HG02970 (cell line): ENCODE measurements around the gene ADGRG4.

Experiments used
- ATAC-seq: cut with Tn5 transposase; IDR thresholded peaks from one replicate; pipeline ENCODE4 v1.9.1; 2021; ENCODE audit warnings: mild to moderate bottlenecking, moderate library complexity, moderate number of reproducible peaks; ENCODE audit not compliant: unreplicated experiment, low FRiP score

The ADGRG4 gene

GRCh38 chrX:136291824-136292223 lies 8.9 kb upstream of the ADGRG4 start:
- ATAC-seq = no peak

- ATAC-seq = no peak
Observed at GRCh38 chrX:136292656-136293055, 8.1 kb upstream of the ADGRG4 start.

- ATAC-seq = no peak
Observed at GRCh38 chrX:136295380-136295779, 5.4 kb upstream of the ADGRG4 start.

DNA sequence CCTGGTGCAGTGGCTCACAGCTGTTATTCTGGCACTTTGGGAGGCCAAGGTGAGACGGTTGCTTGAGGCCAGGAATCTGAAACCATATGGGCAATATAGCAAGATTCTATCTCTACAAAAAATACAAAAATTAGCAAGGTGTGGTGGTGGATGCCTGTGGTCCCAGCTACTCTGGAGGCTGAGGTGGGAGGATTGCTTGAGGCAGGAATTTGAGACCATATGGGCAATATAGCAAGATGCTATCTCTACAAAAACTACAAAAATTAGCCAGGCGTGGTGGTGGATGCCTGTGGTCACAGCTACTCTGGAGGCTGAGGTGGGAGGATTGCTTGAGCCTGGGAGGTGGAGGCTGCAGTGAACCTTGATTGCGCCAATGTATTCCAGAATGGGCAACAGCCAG lies 2.3 kb downstream of the ADGRG4 start:
- no peak for ATAC-seq

DNA sequence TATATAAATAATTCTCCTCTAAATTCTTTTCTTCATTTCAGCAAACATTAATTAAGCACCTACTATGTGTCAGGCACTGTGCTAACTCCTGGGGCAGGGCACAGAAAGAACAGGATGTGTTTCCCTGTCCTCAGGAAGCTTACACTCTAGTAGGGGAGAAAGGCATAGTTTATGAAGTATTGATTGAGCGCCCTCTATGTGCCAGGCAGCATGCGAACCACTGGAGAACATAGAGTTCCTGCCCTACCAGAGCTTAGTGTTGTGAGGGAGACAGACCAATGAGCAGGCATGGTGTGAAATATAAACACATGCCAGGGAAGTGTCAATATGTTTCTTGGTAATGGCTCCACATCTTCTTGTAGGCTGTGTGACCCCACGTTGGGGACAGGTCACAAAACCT lies 3.7 kb downstream of the ADGRG4 start:
- ATAC-seq = no peak

GRCh38 chrX:136306182-136306581 lies 5.4 kb downstream of the ADGRG4 start:
- ATAC-seq = no peak

DNA sequence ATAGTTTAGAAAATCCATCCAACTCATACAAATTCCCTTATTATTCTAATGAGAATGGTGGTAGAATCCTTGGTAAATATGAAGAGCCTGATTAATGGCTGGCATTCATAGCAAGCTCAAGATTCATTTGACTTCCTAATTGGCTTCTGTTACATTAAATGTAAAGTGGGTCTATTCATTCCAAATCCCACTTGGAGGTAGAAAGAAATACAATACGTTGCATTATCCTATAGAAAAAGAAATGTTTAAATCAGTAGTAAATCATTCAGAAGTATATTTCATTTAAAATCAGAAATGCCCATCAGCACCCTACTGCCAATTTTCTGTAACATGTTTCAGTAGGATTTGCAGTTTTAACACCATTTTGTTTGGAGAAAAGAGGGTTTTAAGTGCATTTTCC lies 6.7 kb downstream of the ADGRG4 start:
- no peak for ATAC-seq

DNA sequence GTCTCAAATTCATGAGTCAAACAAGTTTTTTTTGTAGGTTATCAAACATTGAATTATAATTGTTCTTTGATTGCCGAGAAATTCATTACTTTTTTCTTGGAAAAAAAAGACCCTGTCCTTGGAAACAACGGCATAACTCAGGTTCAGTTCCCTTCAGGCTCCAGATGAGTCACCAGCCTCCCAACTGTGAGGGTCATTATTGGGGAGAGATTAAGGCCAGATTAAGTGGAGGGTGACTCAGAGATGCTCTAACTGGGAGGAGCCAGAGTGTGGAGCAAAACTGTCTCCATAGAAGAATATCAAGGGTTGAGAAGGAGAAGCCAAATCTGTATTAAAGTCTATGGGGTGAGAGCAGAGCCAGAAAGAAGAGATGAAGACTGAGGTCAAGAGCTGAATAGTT lies 9.6 kb downstream of the ADGRG4 start:
- no peak for ATAC-seq

DNA sequence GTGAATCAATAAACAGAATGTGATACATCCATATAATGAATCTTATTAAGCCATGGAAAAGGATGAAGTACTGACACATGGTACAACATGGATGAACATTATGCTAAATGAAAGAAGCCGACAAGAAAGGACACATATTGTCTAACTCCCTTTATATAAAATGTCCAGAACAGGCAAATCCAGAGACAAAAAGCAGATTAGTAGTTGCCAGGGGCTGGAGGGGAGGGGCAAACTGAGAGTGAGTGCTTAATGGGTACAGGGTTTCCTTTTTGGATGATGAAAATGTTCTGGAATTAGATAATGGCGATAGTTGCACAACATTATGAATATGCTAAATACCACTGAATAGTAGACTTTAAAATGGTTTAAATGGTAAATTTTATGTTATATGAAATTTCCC lies 17.4 kb downstream of the ADGRG4 start:
- no peak for ATAC-seq

- no peak for ATAC-seq
Observed at GRCh38 chrX:136318895-136319597, 18.3 kb downstream of the ADGRG4 start.

DNA sequence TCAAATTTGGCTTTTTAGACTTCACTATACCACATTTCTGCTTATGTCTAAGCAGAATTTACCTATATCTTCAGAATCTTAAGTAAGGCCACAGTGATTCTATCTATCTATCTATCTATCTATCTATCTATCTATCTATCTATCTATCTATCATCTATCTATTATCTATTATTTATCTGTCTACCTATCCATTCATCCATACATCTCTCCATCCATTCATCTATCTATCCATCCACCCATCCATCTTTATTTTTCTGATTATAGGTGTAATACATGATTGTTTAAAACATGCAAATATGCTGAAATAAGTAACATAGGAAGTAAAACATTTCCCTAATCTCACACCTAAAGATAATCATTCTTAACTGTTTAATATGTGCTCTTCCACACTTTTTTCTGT lies 18.8 kb downstream of the ADGRG4 start:
- no peak for ATAC-seq

- ATAC-seq = no peak
Observed at GRCh38 chrX:136321532-136321931, 20.8 kb downstream of the ADGRG4 start.

- ATAC-seq = no peak
Observed at GRCh38 chrX:136322064-136322463, 21.3 kb downstream of the ADGRG4 start.

DNA sequence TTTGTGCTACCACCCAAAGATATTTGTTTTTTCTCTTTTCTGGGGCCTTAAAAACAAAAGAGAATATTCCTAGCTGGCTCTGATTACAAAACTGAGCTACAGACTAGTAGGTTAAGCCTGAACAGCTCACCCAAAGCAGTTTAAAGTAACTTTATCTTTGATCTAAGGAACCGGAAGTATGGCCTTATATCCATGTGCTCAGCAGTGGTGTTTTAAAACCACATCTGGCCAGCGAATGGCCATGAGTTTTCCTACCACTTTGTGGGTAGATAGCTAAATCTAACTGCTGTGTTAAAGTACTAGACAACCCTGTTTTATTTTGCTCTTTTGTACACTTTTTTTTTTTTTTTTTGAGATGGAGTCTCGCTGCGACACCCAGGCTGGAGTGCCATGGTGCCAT lies 24.6 kb downstream of the ADGRG4 start:
- no peak for ATAC-seq

- no peak for ATAC-seq
Observed at GRCh38 chrX:136328933-136329332, 28.2 kb downstream of the ADGRG4 start.

DNA sequence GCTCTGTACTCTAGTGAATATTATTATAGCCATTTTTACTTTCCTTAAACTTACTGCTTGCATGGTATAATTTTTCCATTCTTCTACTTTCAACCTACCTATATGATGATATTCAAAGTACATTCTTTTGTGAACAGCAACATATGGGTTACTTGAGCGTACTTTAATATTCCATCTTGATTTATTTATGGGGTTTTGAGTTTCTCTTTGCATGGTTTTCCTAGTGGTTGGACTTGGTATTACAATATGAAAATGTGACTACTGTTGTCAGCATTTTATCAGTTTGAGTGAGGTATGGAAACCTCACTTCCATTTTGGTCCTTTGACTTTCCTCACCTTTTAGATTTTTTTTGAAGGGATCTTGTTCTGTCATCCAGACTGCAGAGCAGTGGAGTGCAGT lies 35.9 kb downstream of the ADGRG4 start:
- no peak for ATAC-seq

DNA sequence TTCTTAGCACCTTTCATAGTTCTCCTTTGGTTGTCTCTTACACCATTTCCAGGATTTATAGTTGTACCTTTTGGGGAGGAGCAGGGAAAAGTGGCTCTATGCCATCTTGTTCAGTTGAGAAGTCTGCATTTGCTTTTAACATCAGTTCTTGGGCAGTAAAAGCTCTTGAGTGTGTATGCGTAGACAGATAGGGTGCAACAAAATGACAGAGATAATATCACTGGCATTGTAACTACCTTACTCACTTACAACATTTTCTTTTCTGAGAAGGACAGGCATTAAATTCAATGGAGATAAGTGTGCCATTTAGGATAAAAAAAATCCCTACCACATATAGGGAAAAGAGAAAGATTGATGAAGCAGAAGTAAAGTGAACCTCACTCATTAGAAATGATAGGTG lies 38.9 kb downstream of the ADGRG4 start:
- ATAC-seq = no peak

GRCh38 chrX:136344320-136344719 lies 43.6 kb downstream of the ADGRG4 start:
- no peak for ATAC-seq

GRCh38 chrX:136346506-136346905 lies 45.7 kb downstream of the ADGRG4 start:
- ATAC-seq = no peak

DNA sequence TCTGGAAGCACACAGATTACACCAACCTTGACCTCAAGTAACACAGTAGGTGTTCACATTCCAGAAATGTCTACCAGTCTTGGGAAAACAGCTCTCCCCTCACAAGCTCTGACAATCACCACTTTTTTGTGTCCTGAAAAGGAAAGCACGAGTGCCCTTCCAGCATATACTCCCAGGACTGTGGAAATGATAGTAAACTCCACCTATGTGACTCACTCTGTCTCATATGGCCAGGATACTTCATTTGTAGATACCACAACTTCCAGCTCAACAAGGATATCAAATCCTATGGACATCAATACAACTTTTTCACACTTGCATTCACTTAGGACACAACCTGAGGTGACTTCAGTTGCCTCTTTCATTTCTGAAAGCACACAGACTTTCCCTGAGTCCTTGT lies 46.9 kb downstream of the ADGRG4 start:
- ATAC-seq = no peak

GRCh38 chrX:136353526-136354093 lies 52.8 kb downstream of the ADGRG4 start:
- ATAC-seq = no peak

DNA sequence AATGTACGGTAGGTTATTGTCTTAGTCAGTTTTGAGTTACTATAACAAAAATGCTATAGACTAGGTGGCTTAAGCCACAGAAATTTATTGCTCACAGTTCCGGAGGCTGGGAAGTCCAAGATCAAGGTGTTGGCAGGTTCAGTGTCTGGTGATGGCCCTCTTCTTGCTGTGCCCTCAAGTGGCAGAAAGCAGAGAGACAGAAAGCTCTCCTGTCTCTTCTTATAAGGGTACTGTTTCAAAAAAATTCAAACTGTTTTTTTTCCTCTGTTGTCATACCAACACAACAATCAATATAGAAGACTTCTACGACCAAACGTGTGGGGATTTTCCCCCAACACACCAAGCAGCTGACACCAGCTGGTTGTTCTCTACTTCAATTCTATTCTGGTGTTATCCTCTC lies 53.4 kb downstream of the ADGRG4 start:
- no peak for ATAC-seq

GRCh38 chrX:136369377-136369776 lies 68.6 kb downstream of the ADGRG4 start:
- ATAC-seq = no peak
